HG03196 (cell line): ENCODE measurements around the gene MRPL44.
"Not testable (repeated sequence)": the region's sequence is repeated elsewhere in the genome, so short reads cannot be mapped to it uniquely, and the experiment has no call there.

ENCODE experiments used
- ATAC-seq: cut with Tn5 transposase; IDR thresholded peaks from one replicate; pipeline ENCODE4 v1.9.1; 2021; ENCODE audit not compliant: unreplicated experiment

Gene MRPL44

GRCh38 chr2:224000662-224001061 lies 43.4 kb downstream of the MRPL44 start:
- ATAC-seq = not testable (repeated sequence)

- ATAC-seq = no peak
Measured at GRCh38 chr2:224004105-224004695, 46.9 kb downstream of the MRPL44 start.

- ATAC-seq = no peak
Measured at GRCh38 chr2:224008702-224009261, 51.5 kb downstream of the MRPL44 start.

GRCh38 chr2:224009605-224010315 lies 52.5 kb downstream of the MRPL44 start:
- ATAC-seq = no peak

- no peak for ATAC-seq
Measured at GRCh38 chr2:224011837-224012236, 54.6 kb downstream of the MRPL44 start.

- ATAC-seq = no peak
Measured at GRCh38 chr2:224014336-224014735, 57.1 kb downstream of the MRPL44 start.

GRCh38 chr2:224016963-224017362 lies 59.7 kb downstream of the MRPL44 start:
- no peak for ATAC-seq
